Thymus (tissue), 11 donors: Measurements from ENCODE around the gene LGR6. TPM values are rescaled to one million over a fixed set of nuclear protein-coding genes. Genes with fewer than 3 reads are reported as not detected.

Experiments
- DNase-seq, 9 donors: peaks; one replicate each; pipeline ENCODE4 v3.0.0-alpha.2; 2013; ENCODE audit warnings: low spot score in 9 of 9, low read depth in 6 of 9, missing footprints in 1 of 9
- H3K27ac ChIP-seq, 2 donors: one replicate each; pipeline ENCODE4 v1.5.1; 2013; ENCODE audit warnings: control low read depth in 1 of 2, low read depth in 1 of 2, low read length in 1 of 2, mild to moderate bottlenecking in 1 of 2, moderate library complexity in 1 of 2
- H3K27me3 ChIP-seq, 2 donors: one replicate each; pipeline ENCODE4 v1.5.1; 2013; ENCODE audit warnings: low read length in 1 of 2; ENCODE audit not compliant: control insufficient read depth in 2 of 2, insufficient read depth in 1 of 2
- H3K36me3 ChIP-seq, 2 donors: one replicate each; pipeline ENCODE4 v1.5.1; 2013; ENCODE audit warnings: low read length in 1 of 2, mild to moderate bottlenecking in 1 of 2, moderate library complexity in 1 of 2; ENCODE audit not compliant: control insufficient read depth in 2 of 2, insufficient read depth in 2 of 2
- H3K4me1 ChIP-seq, 2 donors: one replicate each; pipeline ENCODE4 v1.5.1; 2013; ENCODE audit warnings: low read length in 2 of 2; ENCODE audit not compliant: control insufficient read depth in 2 of 2, insufficient read depth in 2 of 2
- H3K4me3 ChIP-seq, 2 donors: one replicate each; pipeline ENCODE4 v1.5.1; 2013; ENCODE audit warnings: low read length in 2 of 2, control low read depth in 1 of 2, mild to moderate bottlenecking in 1 of 2
- H3K9me3 ChIP-seq, 2 donors: one replicate each; pipeline ENCODE4 v1.5.1; 2013; ENCODE audit warnings: low read length in 1 of 2, mild to moderate bottlenecking in 1 of 2; ENCODE audit not compliant: control insufficient read depth in 2 of 2, insufficient read depth in 1 of 2
- WGBS: extraction: QIAGEN DNeasy Blood & Tissue Kit; methylation state at CpG from one replicate; pipeline ENCODE4 v1.1.7; 2013; 5-methylcytosine and 5-hydroxymethylcytosine counted together
- polyA plus RNA-seq: library from polyadenylated mRNA; stranded (reverse); fragments of 200-250 nt; gene quantifications from one replicate; pipeline ENCODE4 v1.2.3, GENCODE V29; 2013
- total RNA-seq: library from RNA; stranded (reverse); fragments of 120-200 nt; gene quantifications from one replicate; pipeline ENCODE4 v1.2.4, GENCODE V29; 2013
- donor health status: healthy.

LGR6 gene
- total and polyA plus RNA-seq, 2 donors, result 0.05 to 1.0 TPM

DNA sequence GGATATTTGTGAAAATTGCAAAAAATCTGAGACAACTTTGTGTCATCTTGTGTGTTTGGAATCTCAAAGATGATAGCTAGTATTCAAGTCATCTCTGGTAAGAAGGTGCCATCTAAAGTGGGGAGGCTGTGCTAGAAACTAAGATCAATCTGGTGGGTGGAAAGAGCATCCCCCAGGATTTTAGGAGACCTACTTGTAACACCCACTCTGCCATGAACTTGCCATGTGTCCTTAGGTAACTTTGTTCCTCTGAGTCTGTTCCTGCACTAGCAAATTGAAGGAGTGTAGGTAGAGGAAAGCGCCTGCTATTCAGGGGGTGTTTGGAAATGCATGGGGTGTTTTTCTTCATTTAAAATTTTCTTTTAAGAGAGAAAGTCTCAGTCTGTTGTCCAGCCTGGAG, 24.4 kb downstream of the LGR6 start:
- no peak overlapping the region for H3K27ac ChIP-seq
- WGBS, result 98% methylated on average over 1 of the region's 1 CpG
- H3K4me3 ChIP-seq, result no peak overlapping the region
- DNase-seq, result no peak
- H3K4me1 ChIP-seq, result peaks cover 22 to 24% of the 10 kb centered on the region in 2 donors
- no peaks in the 10 kb centered on the region for H3K36me3 ChIP-seq
- no peaks in the 10 kb centered on the region for H3K9me3 ChIP-seq
- peaks cover 11 to 65% of the 10 kb centered on the region in 2 donors for H3K27me3 ChIP-seq

DNA sequence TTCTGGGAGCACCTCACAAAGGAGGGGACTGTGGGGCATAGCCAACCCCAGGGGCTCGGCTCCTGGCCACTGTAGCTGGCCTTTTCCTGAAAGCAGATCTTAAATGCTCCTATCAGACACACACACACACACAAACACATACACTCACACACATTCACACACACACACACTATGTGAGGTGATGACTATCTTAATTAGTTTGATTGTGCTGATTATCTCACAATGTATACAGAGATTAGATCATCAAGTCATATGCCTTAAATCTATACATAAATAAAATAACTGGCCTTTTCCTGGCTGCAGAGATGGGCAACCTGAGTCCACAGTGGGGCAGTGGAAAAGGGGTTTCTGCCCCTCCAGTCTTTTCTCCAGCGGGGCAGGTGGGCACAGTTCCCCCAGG, 27.1 kb downstream of the LGR6 start:
- peaks cover 0 to 41% of the 10 kb centered on the region in 2 donors for H3K27me3 ChIP-seq
- no peak overlapping the region for H3K27ac ChIP-seq
- no peak overlapping the region for H3K4me3 ChIP-seq
- H3K36me3 ChIP-seq, result no peaks in the 10 kb centered on the region
- no peaks in the 10 kb centered on the region for H3K9me3 ChIP-seq
- peaks cover 22 to 34% of the 10 kb centered on the region in 2 donors for H3K4me1 ChIP-seq
- 100% methylated on average over 2 of the region's 2 CpGs for WGBS
- no peak for DNase-seq

DNA sequence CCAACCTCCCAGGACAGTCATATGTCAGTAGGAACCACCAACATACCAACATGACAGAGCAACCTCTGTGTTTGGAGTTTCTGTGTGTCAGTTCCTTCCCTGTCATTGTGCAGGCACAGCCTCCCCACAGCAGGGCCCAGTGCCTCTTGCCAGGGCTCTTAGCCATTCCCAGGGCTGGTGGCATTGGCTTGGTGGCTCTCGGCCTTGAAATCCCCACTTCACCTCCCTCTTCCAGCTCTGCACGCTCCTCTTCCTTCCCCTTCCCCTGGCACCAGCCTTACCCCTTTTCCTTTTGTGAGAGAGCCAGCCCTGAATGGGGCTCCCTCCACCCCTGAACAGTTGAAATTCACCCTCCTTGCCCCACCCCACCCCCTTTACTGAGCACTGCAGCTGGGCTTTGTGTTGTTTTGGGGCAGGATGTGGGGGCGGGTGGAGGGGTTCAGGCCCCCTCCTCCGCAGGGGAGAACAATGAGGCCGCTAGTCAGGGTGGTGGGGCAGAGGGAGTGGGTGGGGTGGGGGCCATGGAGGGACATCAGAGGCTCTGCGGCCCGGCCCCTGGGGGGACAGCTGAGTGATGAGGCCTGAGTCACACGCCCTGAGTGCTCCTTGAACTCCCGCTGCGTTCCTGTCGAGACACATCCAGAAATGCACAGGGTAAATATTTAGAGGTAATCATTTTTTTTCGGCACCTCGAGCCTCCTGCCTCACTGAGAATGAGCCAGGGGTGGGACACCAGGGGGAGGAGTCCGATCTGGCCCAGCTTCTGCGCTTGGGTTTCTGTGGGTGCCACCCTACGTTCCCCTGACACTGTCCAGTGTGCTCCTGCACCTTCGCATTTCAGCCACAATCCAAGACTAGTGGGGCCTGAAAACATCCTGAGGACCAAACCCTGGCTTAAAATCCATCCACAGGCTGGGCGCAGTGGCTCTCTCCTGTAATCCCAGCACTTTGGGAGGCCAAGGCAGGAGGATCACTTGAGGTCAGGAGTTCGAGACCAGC, 28.6 kb downstream of the LGR6 start:
- Histone ChIP-seq H3K36me3 (no peaks in the 10 kb centered on the region), H3K9me3 (no peaks in the 10 kb centered on the region), H3K4me1 (peaks cover 22 to 34% of the 10 kb centered on the region in 2 donors), H3K4me3 (peak overlapping the region; percentile 15 to 31), H3K27ac (peak overlapping the region; percentile 82 to 90), H3K27me3 (peaks cover 0 to 31% of the 10 kb centered on the region in 2 donors)
- WGBS, result 64% methylated on average over 19 of the region's 19 CpGs
- peak; percentile 33 to 82 (median 52) for DNase-seq

DNA sequence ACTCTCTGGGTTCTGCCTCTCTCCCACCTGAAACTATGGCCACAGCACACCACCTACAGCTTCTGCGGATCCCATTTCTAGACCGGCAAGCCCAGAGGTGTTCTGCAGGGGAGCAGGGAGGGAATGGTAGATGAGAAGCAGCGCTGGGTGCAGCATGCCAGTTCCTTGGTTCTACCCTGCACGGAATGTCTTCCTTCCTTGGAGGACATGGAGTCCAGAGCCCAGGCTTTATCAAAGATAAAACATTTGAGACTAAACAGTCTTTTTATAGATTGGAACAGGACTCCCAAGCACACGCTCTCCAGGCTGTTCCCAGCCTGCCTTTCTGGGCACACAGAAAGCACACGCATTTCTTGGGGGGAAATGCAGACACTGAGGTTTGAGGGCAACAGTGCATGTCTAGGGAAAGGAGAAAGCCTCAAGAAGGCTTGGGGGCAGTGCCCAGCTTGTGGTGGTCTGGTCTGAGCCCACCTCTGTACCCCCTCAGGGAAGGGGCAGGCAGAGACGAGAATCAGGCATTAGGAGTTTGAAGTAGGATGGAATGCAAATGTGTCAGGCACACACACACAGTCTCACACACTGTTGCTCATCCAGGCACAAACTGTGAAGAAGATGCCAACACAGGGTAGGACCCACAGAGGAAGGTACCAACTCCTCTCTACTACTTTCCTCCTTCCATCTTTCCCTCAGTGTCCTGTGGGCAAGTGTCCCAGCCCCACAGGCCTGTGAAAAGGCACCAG, 29.7 kb downstream of the LGR6 start:
- WGBS, result 94% methylated on average over 7 of the region's 7 CpGs
- Histone ChIP-seq H3K9me3 (no peaks in the 10 kb centered on the region), H3K27me3 (peaks cover 0 to 22% of the 10 kb centered on the region in 2 donors), H3K4me3 (no peak overlapping the region), H3K4me1 (peaks cover 22 to 34% of the 10 kb centered on the region in 2 donors), H3K36me3 (no peaks in the 10 kb centered on the region), H3K27ac (no peak overlapping the region)
- no peak for DNase-seq

DNA sequence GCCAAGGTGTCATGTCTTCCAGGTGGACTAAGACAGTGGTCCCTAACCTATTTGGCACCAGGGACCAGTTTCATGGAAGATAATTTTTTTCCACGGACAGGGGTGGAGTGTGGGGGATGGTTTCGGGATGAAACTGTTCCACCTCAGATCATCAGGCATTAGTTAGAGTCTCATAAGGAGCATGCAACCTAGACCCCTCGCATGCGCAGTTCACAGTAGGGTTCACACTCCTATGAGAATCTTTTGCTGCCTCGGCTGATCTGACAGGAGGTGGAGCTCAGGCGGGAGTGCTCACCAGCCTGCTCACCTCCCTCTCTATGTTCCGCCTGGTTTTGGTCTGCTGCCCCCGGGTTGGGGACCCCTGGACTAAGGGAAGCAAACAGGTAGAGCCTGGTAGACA, 30.9 kb downstream of the LGR6 start:
- Histone ChIP-seq H3K36me3 (no peaks in the 10 kb centered on the region), H3K4me1 (peaks cover 22 to 34% of the 10 kb centered on the region in 2 donors), H3K27me3 (peaks cover 0 to 18% of the 10 kb centered on the region in 2 donors), H3K9me3 (no peaks in the 10 kb centered on the region), H3K27ac (no peak overlapping the region), H3K4me3 (no peak overlapping the region)
- DNase-seq, result no peak
- WGBS, result 95% methylated on average over 8 of the region's 8 CpGs

DNA sequence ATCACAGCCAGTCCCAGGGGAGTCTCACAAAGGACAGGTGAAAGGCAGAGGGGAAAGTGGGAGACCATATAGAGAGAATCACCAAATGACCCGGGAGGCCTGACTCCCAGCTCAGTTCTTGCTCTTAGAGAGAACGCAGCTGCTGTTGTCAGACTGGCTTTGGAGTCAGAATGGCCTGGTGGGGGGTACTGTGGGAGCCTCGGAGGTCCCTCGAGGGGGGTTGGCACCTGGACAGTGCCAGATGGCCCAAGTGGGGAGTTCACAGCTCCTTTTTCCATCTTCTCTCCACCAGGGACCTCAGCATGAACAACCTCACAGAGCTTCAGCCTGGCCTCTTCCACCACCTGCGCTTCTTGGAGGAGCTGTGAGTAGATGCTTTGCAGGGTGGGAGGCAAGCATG, 31.5 kb downstream of the LGR6 start:
- no peaks in the 10 kb centered on the region for H3K36me3 ChIP-seq
- H3K4me3 ChIP-seq, result no peak overlapping the region
- DNase-seq, result no peak
- H3K9me3 ChIP-seq, result no peaks in the 10 kb centered on the region
- peaks cover 0 to 20% of the 10 kb centered on the region in 2 donors for H3K27me3 ChIP-seq
- peaks cover 22 to 34% of the 10 kb centered on the region in 2 donors for H3K4me1 ChIP-seq
- WGBS, result 84% methylated on average over 5 of the region's 5 CpGs
- no peak overlapping the region for H3K27ac ChIP-seq

DNA sequence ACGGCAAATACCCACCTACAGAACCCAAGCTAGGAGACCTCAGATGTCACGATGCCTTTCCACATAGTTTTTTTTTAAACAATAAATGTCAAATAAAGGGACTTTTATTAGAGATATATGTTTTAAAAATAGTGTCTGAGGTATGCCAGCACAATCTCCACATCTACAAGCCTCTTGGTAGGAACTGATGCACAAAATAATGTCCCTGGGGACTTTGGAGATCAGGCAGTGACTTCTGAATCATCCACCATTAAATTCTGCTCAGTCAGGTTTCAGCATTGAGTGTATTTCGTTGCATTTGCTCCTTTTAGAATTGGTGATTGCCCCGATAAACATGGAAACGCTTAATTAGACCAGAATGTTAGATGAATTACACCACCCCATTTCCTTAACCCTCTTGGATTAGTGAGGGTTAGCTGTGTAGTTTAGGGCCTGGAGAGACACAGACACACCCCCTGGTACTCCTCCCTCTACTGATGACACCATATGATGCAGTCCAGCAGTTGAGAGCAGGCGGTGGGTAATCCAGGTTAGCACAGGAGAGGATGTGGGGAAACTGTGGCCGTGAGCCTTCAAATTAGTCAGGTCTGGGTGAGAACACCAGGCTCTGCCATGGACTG, 33.6 kb downstream of the LGR6 start:
- DNase-seq, result no peak
- H3K27me3 ChIP-seq, result peaks cover 0 to 25% of the 10 kb centered on the region in 2 donors
- 96% methylated on average over 7 of the region's 7 CpGs for WGBS

DNA sequence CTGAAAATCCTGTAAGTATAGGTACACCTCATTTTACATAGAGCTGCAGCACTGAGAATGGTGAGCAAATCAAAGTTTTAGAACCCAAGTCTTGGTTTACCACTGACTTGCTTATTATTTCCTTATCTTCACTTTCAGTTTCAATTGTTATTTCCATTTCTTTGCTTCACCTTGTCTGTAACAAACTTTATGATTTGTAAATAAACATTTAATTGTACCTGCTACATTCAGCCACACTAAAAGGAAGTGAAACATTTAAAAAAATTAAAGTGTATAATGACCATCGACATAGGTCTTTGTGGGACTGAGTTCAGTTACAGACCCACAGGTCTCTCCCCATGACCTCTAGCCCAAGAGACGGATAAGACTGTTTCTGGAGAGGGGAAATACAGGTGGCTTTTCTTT, 34.4 kb downstream of the LGR6 start:
- H3K27ac ChIP-seq, result no peak overlapping the region
- 76% methylated on average over 2 of the region's 2 CpGs for WGBS
- H3K27me3 ChIP-seq, result peaks cover 0 to 25% of the 10 kb centered on the region in 2 donors
- no peaks in the 10 kb centered on the region for H3K9me3 ChIP-seq
- no peak overlapping the region for H3K4me3 ChIP-seq
- no peak for DNase-seq
- H3K4me1 ChIP-seq, result peaks cover 0 to 10% of the 10 kb centered on the region in 2 donors
- H3K36me3 ChIP-seq, result no peaks in the 10 kb centered on the region

More for the DNA sequence above, 33.6 kb downstream of the LGR6 start:
- Histone ChIP-seq H3K9me3 (no peaks in the 10 kb centered on the region), H3K4me3 (no peak overlapping the region), H3K36me3 (no peaks in the 10 kb centered on the region), H3K27ac (no peak overlapping the region), H3K4me1 (peaks cover 5 to 17% of the 10 kb centered on the region in 2 donors)
